ENCODE data around the gene RPL27A. TPM values are rescaled to one million over a fixed set of nuclear protein-coding genes. Genes with fewer than 3 reads are reported as not detected.

The RPL27A gene
- total RNA-seq, 1 experiment from 2014 or later: 1,055 TPM

GRCh38 chr11:8704136-8704535 is 21.5 kb downstream of the RPL27A start:
- Histone ChIP-seq H3K4me2 (ENCODE audit: low read length) (no peak overlapping the region), H3K79me2 (ENCODE audit: insufficient read depth, low read length) (no peaks in the 10 kb centered on the region), H3K27me3 (ENCODE audit: insufficient read depth, low read length) (no peaks in the 10 kb centered on the region), H2AFZ (ENCODE audit: low read depth, low read length, poor library complexity, severe bottlenecking) (no peak overlapping the region), H3K9ac (ENCODE audit: low read length) (no peak overlapping the region), H3K4me3 (replicated peaks in 1 of 2; ENCODE audit: low read depth in 1 of 2, low read length in 2 of 2) (no peak overlapping the region), H3K36me3 (ENCODE audit: control insufficient read depth in 1 of 2, insufficient read depth in 2 of 2, low read length in 2 of 2) (no peaks in the 10 kb centered on the region), H3K9me2 (ENCODE audit: insufficient read depth) (no peaks in the 10 kb centered on the region), H4K20me1 (ENCODE audit: insufficient read depth) (no peaks in the 10 kb centered on the region), H3K9me3 (ENCODE audit: control insufficient read depth in 1 of 2, insufficient read depth in 1 of 2, low read depth in 1 of 2, low read length in 2 of 2) (no peaks in the 10 kb centered on the region), H3K4me1 (ENCODE audit: control insufficient read depth in 1 of 2, insufficient read depth in 2 of 2, low read length in 2 of 2) (peaks cover 12 to 15% of the 10 kb centered on the region in 2 experiments), H3K27ac (ENCODE audit: low read depth, low read length) (no peak overlapping the region)
- ATAC-seq (no peak), DNase-seq (ENCODE audit: low read depth, low spot score) (no peak)
- BruUV-seq (replicated peaks): no TSS peak
- intact Hi-C loops (cut with micrococcal nuclease): no loop called here
- no peak for TF ChIP-seq POLR2AphosphoS5 (IDR thresholded peaks at IDR 0.05; ENCODE audit: low read depth, low read length)
- no peak for TF ChIP-seq YY1 (IDR thresholded peaks at IDR 0.05; ENCODE audit: extremely low read depth, insufficient replicate concordance, low read depth, low read length)
- no peak for TF ChIP-seq RAD21 (IDR thresholded peaks at IDR 0.05; ENCODE audit: low read depth)
- TF ChIP-seq EZH2 (IDR thresholded peaks at IDR 0.05): no peak
- no peak for TF ChIP-seq POLR2A (IDR thresholded peaks at IDR 0.05; ENCODE audit: borderline replicate concordance, extremely low read depth, insufficient read depth, insufficient read length)
- TF ChIP-seq CEBPB (IDR thresholded peaks at IDR 0.05; ENCODE audit: low read depth): no peak
- TF ChIP-seq, protein P1, sequence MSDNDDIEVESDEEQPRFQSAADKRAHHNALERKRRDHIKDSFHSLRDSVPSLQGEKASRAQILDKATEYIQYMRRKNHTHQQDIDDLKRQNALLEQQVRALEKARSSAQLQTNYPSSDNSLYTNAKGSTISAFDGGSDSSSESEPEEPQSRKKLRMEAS (IDR thresholded peaks at IDR 0.05): no peak
- TF ChIP-seq, protein P2, sequence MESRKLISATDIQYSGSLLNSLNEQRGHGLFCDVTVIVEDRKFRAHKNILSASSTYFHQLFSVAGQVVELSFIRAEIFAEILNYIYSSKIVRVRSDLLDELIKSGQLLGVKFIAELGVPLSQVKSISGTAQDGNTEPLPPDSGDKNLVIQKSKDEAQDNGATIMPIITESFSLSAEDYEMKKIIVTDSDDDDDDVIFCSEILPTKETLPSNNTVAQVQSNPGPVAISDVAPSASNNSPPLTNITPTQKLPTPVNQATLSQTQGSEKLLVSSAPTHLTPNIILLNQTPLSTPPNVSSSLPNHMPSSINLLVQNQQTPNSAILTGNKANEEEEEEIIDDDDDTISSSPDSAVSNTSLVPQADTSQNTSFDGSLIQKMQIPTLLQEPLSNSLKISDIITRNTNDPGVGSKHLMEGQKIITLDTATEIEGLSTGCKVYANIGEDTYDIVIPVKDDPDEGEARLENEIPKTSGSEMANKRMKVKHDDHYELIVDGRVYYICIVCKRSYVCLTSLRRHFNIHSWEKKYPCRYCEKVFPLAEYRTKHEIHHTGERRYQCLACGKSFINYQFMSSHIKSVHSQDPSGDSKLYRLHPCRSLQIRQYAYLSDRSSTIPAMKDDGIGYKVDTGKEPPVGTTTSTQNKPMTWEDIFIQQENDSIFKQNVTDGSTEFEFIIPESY (IDR thresholded peaks at IDR 0.05; ENCODE audit: extremely low read depth, insufficient replicate concordance, low read length): no peak
- no peak for TF ChIP-seq REST (IDR thresholded peaks at IDR 0.05; ENCODE audit: low read depth)
- no peak for TF ChIP-seq ATF3 (IDR thresholded peaks at IDR 0.05)
- TF ChIP-seq ELF1 (IDR thresholded peaks at IDR 0.05; ENCODE audit: borderline replicate concordance, low read depth): no peak
- no peak for TF ChIP-seq CBX3 (IDR thresholded peaks at IDR 0.05; ENCODE audit: low read depth)
- no peak for TF ChIP-seq EZH2phosphoT487 (IDR thresholded peaks at IDR 0.05; ENCODE audit: borderline replicate concordance)
- no peak for TF ChIP-seq ZFX (IDR thresholded peaks at IDR 0.05)
- TF ChIP-seq SRF (IDR thresholded peaks at IDR 0.05; ENCODE audit: low read depth): no peak
- TF ChIP-seq SP1 (IDR thresholded peaks at IDR 0.05; ENCODE audit: low read depth): no peak
- no peak for TF ChIP-seq CTCF (IDR thresholded peaks at IDR 0.05 in 2 of 3, conservative IDR thresholded peaks at IDR 0.05 in 1 of 3; ENCODE audit: borderline replicate concordance in 1 of 3, insufficient read depth in 1 of 3, low read depth in 2 of 3, low read length in 2 of 3)
- CTCF ChIA-PET: no interaction called here
- POLR2A ChIA-PET: no interaction called here
- RAD21 ChIA-PET (ENCODE audit: low non-redundant PET in 1 of 2, low total read pairs in 2 of 2, uncharacterized antibody in 2 of 2, unreplicated experiment in 2 of 2): no interaction called here
